Effector memory CD8-positive, alpha-beta T cell (primary cell): ENCODE results near the gene PANK2.

Source experiments
- ATAC-seq: fragments of 150-1000 bp; cut with Tn5 transposase; replicated peaks from 2 replicates; pipeline ENCODE4 v1.10.0; 2021; ENCODE audit warnings: mild to moderate bottlenecking, moderate library complexity
- DNase-seq, 3 experiments: peaks; one replicate each; pipeline ENCODE4 v3.0.0; 2021
- H3K27ac Mint-ChIP-seq, 2 donors: one replicate each; pipeline ENCODE4 v1.8.0; 2022; ENCODE audit warnings: mild to moderate bottlenecking in 2 of 2, mixed read lengths in 2 of 2, moderate library complexity in 2 of 2
- H3K27me3 Mint-ChIP-seq, 2 donors: one replicate each; pipeline ENCODE4 v1.8.0; 2022; ENCODE audit warnings: mixed read lengths in 2 of 2
- H3K36me3 Mint-ChIP-seq: one replicate; pipeline ENCODE4 v1.8.0; 2022; ENCODE audit warnings: mild to moderate bottlenecking, moderate library complexity, mixed read lengths; ENCODE audit not compliant: insufficient read depth
- H3K4me1 Mint-ChIP-seq, 2 donors: one replicate each; pipeline ENCODE4 v1.8.0; 2022; ENCODE audit warnings: low read depth in 2 of 2, mixed read lengths in 2 of 2
- H3K4me3 Mint-ChIP-seq, 2 donors: one replicate each; pipeline ENCODE4 v1.8.0; 2022; ENCODE audit warnings: mild to moderate bottlenecking in 2 of 2, mixed read lengths in 2 of 2, moderate library complexity in 2 of 2
- H3K9me3 Mint-ChIP-seq, 2 donors: one replicate each; pipeline ENCODE4 v1.8.0; 2022; ENCODE audit warnings: mixed read lengths in 2 of 2

PANK2 gene

DNA sequence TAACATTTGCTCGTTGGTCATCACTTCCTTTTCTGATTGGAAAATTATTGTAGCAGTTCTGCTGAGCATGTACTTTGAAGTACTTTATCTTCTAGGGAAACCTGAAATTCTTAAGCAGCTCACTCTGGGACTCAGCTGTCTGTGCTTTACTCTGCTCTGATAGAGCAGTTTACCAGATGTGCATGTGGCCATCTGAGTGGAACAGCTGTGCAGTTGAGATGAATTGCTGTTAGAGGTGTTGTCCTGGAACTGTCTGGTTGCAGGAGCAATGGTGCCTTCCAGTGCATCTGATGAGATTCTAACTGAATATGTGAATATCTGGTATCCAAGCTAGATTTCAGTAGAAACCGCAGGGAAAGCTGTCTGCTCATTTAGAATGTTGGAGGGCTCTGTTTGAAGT, 27.2 kb downstream of the PANK2 start:
- Mint-ChIP-seq H3K27ac (peak overlapping the region in 1 of 2 donors; percentile 75), H3K27me3 (no peaks in the 10 kb centered on the region), H3K9me3 (no peaks in the 10 kb centered on the region), H3K36me3 (peaks cover 90% of the 10 kb centered on the region), H3K4me1 (peaks cover 17 to 34% of the 10 kb centered on the region in 2 donors), H3K4me3 (no peak overlapping the region)
- no peak for DNase-seq
- no peak for ATAC-seq

GRCh38 chr20:3919352-3919751, 30.2 kb downstream of the PANK2 start:
- ATAC-seq (no peak), DNase-seq (no peak)
- Mint-ChIP-seq H3K27me3 (no peaks in the 10 kb centered on the region), H3K4me1 (peaks cover 16 to 42% of the 10 kb centered on the region in 2 donors), H3K27ac (peak overlapping the region in 1 of 2 donors; percentile 49), H3K9me3 (no peaks in the 10 kb centered on the region), H3K4me3 (no peak overlapping the region), H3K36me3 (peaks cover 84% of the 10 kb centered on the region)

- H3K27me3 Mint-ChIP-seq = no peaks in the 10 kb centered on the region
- peak overlapping the region in 1 of 2 donors; percentile 80 for H3K27ac Mint-ChIP-seq
- peaks cover 27 to 34% of the 10 kb centered on the region in 2 donors for H3K4me1 Mint-ChIP-seq
- no peak for ATAC-seq
- H3K36me3 Mint-ChIP-seq = peaks cover 84% of the 10 kb centered on the region
- H3K9me3 Mint-ChIP-seq = no peaks in the 10 kb centered on the region
- DNase-seq = no peak
- no peak overlapping the region for H3K4me3 Mint-ChIP-seq
These were observed 33.2 kb downstream of the PANK2 start for GRCh38 chr20:3922223-3922982.

- H3K4me1 Mint-ChIP-seq = peaks cover 28 to 36% of the 10 kb centered on the region in 2 donors
- no peaks in the 10 kb centered on the region for H3K9me3 Mint-ChIP-seq
- DNase-seq (no peak), ATAC-seq (no peak)
- H3K36me3 Mint-ChIP-seq = peaks cover 81% of the 10 kb centered on the region
- no peak overlapping the region for H3K4me3 Mint-ChIP-seq
- H3K27ac Mint-ChIP-seq = peak overlapping the region; percentile 36 to 80
- no peaks in the 10 kb centered on the region for H3K27me3 Mint-ChIP-seq
These were observed 33.8 kb downstream of the PANK2 start for GRCh38 chr20:3922983-3923339.

DNA sequence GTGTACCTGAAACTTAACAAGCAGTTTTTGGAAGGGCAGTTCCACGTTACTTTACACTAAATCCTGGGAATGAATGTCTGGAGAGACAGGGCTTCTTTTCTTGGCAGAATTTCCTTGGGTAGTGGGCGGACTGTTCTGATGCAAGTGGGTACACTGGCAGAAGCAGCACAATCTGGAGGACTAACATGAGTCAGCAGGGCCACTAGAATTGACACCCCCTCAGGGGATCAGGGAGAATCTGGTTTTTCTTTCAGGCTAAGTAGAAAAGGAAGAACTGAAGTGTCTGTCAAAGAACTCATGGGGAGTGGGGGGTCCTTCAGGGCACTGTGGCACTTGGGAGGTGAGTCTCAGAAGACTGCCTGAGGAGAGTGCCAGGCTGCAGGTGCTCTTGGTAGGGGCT, 34.6 kb downstream of the PANK2 start:
- H3K4me1 Mint-ChIP-seq = peaks cover 31 to 39% of the 10 kb centered on the region in 2 donors
- no peaks in the 10 kb centered on the region for H3K27me3 Mint-ChIP-seq
- H3K9me3 Mint-ChIP-seq = no peaks in the 10 kb centered on the region
- peak overlapping the region in 1 of 2 donors; percentile 36 for H3K27ac Mint-ChIP-seq
- no peak for DNase-seq
- ATAC-seq = no peak
- no peak overlapping the region for H3K4me3 Mint-ChIP-seq
- H3K36me3 Mint-ChIP-seq = peaks cover 72% of the 10 kb centered on the region

DNA sequence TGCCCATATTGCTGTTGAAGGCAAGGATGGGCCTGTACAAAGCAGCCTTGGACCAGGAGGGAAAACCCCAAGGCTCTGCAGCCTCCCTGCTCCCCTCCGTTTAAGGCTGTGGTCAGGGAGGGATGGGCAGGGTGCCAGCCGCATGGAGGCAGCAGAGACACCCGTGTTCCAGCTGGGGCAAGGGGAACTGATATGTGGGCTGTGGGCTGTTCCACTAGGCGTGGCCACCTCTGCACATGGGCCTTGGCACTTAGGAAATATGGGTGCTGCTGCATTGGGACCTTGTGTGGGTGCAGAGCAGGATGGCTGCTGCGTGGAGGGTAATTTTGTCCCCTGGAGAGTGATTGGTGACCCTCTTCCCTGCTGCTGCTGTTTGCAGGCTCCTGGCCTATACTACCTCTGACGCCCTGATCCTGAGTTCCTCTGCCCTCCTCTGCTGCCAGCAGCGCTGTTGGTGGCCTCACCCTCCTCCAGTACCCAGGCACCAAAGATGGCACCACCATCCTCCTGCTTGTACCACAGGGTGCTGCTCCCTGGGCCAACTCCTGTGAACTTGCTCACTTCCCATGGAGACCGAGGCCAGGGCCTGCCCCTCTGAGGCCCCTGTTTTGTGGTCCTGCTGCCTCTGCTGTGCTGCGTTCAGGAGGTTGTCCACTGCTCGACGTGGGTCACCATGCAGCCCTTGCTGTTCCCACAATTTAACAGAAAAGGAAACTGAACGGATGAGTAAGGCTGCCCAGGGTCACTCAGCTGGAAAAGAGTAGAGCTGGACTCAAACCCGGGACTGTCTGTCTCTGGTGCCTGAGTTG, 35.3 kb downstream of the PANK2 start:
- Mint-ChIP-seq H3K9me3 (no peaks in the 10 kb centered on the region), H3K4me3 (no peak overlapping the region), H3K27ac (peak overlapping the region; percentile 69 to 73), H3K27me3 (no peaks in the 10 kb centered on the region), H3K36me3 (peaks cover 71% of the 10 kb centered on the region), H3K4me1 (peaks cover 34 to 37% of the 10 kb centered on the region in 2 donors)
- ATAC-seq (peak; percentile 33), DNase-seq (no peak)

- Mint-ChIP-seq H3K27ac (peak overlapping the region; percentile 69 to 73), H3K4me3 (no peak overlapping the region), H3K27me3 (no peaks in the 10 kb centered on the region), H3K36me3 (peaks cover 69% of the 10 kb centered on the region), H3K4me1 (peaks cover 34 to 38% of the 10 kb centered on the region in 2 donors), H3K9me3 (no peaks in the 10 kb centered on the region)
- DNase-seq = no peak
- ATAC-seq = no peak
These were observed 36.0 kb downstream of the PANK2 start for GRCh38 chr20:3925113-3925695.

GRCh38 chr20:3925899-3926638, 36.9 kb downstream of the PANK2 start:
- no peaks in the 10 kb centered on the region for H3K9me3 Mint-ChIP-seq

GRCh38 chr20:3927486-3928291, 38.5 kb downstream of the PANK2 start:
- no peaks in the 10 kb centered on the region for H3K27me3 Mint-ChIP-seq
- no peaks in the 10 kb centered on the region for H3K9me3 Mint-ChIP-seq
- H3K27ac Mint-ChIP-seq = peak overlapping the region; percentile 69 to 73
- no peak for DNase-seq
- peak overlapping the region in 1 of 2 donors; percentile 7 for H3K4me3 Mint-ChIP-seq
- ATAC-seq = peak; percentile 21
- peaks cover 63% of the 10 kb centered on the region for H3K36me3 Mint-ChIP-seq
- H3K4me1 Mint-ChIP-seq = peaks cover 31 to 37% of the 10 kb centered on the region in 2 donors

More at GRCh38 chr20:3925899-3926638, 36.9 kb downstream of the PANK2 start:
- no peak for DNase-seq
- H3K36me3 Mint-ChIP-seq = peaks cover 71% of the 10 kb centered on the region
- H3K27ac Mint-ChIP-seq = peak overlapping the region; percentile 69 to 73
- no peaks in the 10 kb centered on the region for H3K27me3 Mint-ChIP-seq
- peak overlapping the region in 1 of 2 donors; percentile 35 for H3K4me3 Mint-ChIP-seq
- no peak for ATAC-seq
- H3K4me1 Mint-ChIP-seq = peaks cover 34 to 38% of the 10 kb centered on the region in 2 donors

GRCh38 chr20:3929713-3930060, 40.5 kb downstream of the PANK2 start:
- H3K27me3 Mint-ChIP-seq = no peaks in the 10 kb centered on the region
- DNase-seq (no peak), ATAC-seq (no peak)
- H3K4me3 Mint-ChIP-seq = no peak overlapping the region
- H3K9me3 Mint-ChIP-seq = no peaks in the 10 kb centered on the region
- peaks cover 36 to 37% of the 10 kb centered on the region in 2 donors for H3K4me1 Mint-ChIP-seq
- peak overlapping the region; percentile 77 to 79 for H3K27ac Mint-ChIP-seq
- peaks cover 52% of the 10 kb centered on the region for H3K36me3 Mint-ChIP-seq

GRCh38 chr20:3930265-3931206, 41.3 kb downstream of the PANK2 start:
- Mint-ChIP-seq H3K36me3 (peaks cover 43% of the 10 kb centered on the region), H3K4me1 (peaks cover 32 to 33% of the 10 kb centered on the region in 2 donors), H3K27ac (peak overlapping the region; percentile 77 to 79), H3K4me3 (no peak overlapping the region), H3K27me3 (no peaks in the 10 kb centered on the region), H3K9me3 (no peaks in the 10 kb centered on the region)
- ATAC-seq (no peak), DNase-seq (no peak)

GRCh38 chr20:3931664-3932063, 42.5 kb downstream of the PANK2 start:
- H3K4me3 Mint-ChIP-seq = peak overlapping the region in 1 of 2 donors; percentile 85
- no peaks in the 10 kb centered on the region for H3K27me3 Mint-ChIP-seq
- ATAC-seq = no peak
- peaks cover 25% of the 10 kb centered on the region in 2 donors for H3K4me1 Mint-ChIP-seq
- H3K9me3 Mint-ChIP-seq = no peaks in the 10 kb centered on the region
- no peak for DNase-seq
- peak overlapping the region; percentile 12 to 96 for H3K27ac Mint-ChIP-seq
- H3K36me3 Mint-ChIP-seq = peaks cover 32% of the 10 kb centered on the region
